ENCODE data around the gene SENP5.
"Not testable (repeated sequence)": the region's sequence is repeated elsewhere in the genome, so short reads cannot be mapped to it uniquely, and the experiment has no call there.

The SENP5 gene

DNA sequence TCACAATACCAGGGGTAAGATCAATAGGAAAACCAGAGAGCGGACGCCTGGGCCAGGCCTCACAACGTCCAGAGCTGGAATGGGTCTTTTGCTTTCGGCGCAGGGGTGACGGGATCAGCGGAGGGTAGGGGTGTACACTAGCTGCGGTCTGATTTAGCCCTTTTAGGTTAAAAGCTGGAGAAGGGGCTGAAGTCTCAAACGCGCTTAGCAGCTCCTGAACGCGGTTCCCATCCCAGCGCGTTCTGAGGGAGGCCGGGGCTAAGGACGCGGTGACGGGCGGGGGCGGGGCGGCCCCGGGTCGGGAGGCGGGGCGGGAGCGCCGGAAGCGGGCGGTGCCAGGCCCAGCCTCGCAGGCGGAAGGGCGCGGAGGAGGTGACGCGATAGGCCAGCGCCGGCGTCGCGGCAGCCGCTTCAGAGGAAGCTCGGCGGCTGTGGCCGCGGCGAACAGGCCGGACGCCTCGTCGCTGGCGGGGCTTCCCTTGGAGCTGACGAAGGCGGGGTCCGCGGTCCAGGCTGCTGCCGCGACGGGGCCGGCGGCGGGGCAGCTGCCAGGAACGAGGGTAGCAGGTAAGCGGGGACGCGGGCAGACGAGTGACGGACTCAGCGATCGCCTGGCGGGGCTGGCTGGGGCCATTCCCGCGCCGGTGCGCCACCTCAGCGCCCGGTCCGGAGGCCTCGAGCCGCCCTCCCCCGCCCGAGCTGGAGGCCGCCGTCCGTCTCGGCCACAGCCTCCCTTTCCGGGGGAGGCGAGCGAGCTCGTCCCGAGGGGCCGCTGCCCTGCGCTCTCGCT, at the start of gene SENP5:
SENP5 (plus strand) TSS at position 414 of the 790 bp plus-strand sequence. CDS start 17,262 bp downstream, outside the sequence.
- DNase-seq (ENCODE audit: low spot score) = peak; percentile 90

DNA sequence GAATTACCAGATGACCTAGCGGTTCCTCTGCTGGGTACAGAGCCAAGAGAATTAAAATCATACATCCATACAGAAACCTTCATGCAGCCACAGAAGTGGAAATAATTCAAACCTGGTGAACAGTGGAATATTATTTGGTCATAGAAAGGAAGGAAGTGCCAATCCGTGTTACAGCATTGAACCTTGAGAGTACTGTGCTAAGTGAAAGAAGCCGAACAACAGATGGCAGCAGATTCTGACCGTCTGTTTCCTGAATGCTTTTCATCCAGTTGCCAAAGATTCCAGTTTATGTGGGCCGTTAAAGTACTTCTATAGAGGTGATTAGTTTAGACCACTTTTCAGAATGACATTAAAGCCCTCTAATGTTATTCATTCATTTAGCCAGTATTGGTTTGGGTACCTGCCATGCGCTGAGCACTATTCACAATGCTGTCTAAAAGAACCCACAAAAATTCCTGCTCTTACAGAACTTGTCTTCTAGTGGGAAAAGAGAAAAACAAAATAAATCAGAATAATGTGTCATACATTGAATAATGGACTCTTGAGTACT, 45.8 kb upstream of the SENP5 start:
- no peak for DNase-seq (ENCODE audit: low spot score)

- DNase-seq (ENCODE audit: low spot score) = not testable (repeated sequence)
Measured at GRCh38 chr3:196829651-196830050, 38.1 kb upstream of the SENP5 start.

- peak; percentile 53 for DNase-seq (ENCODE audit: low spot score)
Measured at GRCh38 chr3:196835086-196835485, 32.6 kb upstream of the SENP5 start.

- DNase-seq (ENCODE audit: low spot score) = not testable (repeated sequence)
Measured at GRCh38 chr3:196836626-196837025, 31.1 kb upstream of the SENP5 start.

GRCh38 chr3:196837819-196838420, 29.8 kb upstream of the SENP5 start:
- peak; percentile 69 for DNase-seq (ENCODE audit: low spot score)

- DNase-seq (ENCODE audit: low spot score) = not testable (repeated sequence)
Measured at GRCh38 chr3:196839351-196839750, 28.4 kb upstream of the SENP5 start.

GRCh38 chr3:196842567-196843434, 24.9 kb upstream of the SENP5 start:
- DNase-seq (ENCODE audit: low spot score) = no peak

DNA sequence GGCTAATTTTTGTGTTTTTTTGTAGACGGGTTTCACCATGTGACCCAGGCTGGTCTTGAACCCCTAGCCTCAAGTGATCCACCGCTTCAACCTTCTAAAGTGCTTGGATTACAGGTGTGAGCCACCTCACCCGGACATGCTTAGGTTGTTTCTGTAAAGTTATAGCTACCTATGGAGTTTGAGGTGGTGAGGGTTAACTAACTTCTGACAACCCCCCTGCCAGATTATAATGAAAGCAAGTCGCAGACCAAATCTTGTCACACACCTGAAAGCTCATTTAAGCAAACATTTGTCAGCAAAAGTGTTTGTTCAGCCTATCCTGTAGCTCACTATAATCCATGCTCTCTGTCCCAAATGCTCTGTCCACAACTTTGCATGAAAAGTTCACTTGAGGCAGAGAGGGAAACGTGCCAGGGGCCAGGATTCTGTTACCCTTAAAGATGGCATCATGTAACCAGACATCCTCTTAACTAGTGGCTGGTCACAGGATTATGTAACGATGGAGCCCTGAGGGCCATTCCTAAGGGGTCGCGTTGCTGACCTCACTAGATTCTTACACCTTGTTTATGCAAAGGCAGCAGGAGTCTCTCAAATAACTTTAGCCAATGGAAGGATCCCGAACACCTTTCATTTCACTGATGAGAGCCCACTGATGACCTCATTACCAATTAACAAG, 24.1 kb upstream of the SENP5 start:
- DNase-seq (ENCODE audit: low spot score) = no peak

DNA sequence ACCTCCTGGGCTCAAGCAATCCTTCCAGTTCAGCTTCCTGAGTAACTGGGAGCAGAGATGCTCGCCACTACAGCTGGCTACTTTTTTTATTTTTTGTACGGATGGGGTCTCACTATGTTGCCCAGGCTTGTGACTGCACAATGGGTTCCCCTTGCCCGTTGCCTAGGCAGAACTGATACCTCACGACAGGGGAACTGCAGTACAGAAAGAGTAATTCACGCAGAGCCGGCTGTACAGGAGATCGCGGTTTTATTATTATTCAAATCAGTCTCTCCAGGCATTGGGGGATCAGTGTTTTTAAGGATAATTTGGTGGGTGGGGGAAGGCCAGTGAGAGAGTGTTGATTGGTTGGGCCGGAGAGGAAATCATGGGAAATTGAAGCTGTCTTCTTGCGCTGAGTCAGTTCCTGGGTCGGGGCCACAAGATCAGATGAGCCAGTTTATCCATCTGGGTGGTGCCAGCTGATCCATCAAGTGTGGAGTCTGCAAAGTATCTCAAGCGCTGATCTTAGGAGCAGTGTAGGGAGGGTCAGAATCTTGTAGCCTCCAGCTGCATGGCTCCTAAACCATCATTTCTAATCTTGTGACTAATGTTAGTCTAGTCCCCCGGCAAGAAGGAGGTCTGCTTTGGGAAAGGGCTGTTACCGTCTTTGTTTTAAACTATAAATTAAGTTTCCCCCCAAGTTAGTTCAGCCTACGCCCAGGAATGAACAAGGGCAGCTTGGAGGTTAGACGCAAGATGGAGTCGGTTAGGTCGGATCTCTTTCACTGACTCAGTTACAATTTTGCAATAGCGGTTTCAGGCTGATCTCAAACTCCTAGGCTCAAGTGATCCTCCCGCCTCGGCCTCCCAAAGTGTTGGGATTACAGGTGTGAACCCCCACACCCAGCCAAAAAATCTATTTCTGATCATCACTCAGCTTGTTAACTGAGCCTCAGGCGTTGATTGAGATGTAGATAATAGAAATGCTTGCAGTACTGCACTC, 23.2 kb upstream of the SENP5 start:
- not testable (repeated sequence) for DNase-seq (ENCODE audit: low spot score)

- not testable (repeated sequence) for DNase-seq (ENCODE audit: low spot score)
Measured at GRCh38 chr3:196848375-196848774, 19.3 kb upstream of the SENP5 start.

DNA sequence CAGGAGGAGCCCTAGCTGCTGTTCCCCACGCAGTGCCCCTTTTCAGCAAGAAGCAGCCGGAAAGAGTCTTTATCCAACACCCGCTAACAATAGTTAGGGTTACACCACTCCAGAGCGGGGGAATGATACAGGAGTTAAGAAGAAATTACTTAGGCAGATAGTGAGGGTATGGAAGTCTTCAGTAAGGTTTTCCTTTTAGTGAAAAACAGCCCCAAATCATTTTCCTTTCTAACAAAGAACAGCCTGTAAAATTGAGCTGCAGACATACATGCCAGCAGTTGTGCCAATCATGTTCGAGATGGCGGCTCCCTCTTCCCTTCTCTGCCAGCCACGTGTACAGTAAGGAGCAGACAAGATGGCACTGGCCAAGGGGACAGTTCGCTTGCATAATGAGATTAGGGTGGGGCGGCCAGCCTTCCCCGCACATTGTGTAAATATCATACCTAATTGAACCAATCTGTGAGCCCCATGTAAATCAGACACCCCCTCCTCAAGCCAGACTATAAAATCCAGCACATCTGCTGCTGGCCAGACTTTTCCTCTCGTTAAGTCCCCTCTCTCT, 18.5 kb upstream of the SENP5 start:
- DNase-seq (ENCODE audit: low spot score) = no peak

GRCh38 chr3:196863000-196863399, 4.7 kb upstream of the SENP5 start:
- DNase-seq (ENCODE audit: low spot score) = not testable (repeated sequence)

- DNase-seq (ENCODE audit: low spot score) = no peak
Measured at GRCh38 chr3:196867155-196867506, 589 bp upstream of the SENP5 start.

DNA sequence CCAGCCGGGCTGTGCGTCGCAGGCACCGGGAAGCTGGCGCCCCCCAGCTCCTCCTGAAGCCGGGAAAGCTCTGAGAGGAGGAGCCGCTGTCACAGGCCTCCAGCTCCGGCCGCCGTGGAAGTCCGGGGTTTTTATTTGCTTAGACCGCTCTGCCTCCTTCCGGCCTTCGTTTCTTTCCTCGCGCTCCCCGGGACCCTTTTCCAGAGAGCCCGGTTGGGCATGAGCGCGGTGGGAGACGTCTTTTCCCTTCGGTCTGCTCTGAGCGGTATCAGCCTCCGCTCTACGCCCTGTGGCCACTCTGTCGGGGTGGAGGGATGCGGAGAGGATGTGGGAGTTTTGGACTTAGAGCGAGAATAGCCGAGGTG, 559 bp downstream of the SENP5 start:
- DNase-seq (ENCODE audit: low spot score) = peak; percentile 48

GRCh38 chr3:196872316-196872715, 4.6 kb downstream of the SENP5 start:
- DNase-seq (ENCODE audit: low spot score) = no peak

DNA sequence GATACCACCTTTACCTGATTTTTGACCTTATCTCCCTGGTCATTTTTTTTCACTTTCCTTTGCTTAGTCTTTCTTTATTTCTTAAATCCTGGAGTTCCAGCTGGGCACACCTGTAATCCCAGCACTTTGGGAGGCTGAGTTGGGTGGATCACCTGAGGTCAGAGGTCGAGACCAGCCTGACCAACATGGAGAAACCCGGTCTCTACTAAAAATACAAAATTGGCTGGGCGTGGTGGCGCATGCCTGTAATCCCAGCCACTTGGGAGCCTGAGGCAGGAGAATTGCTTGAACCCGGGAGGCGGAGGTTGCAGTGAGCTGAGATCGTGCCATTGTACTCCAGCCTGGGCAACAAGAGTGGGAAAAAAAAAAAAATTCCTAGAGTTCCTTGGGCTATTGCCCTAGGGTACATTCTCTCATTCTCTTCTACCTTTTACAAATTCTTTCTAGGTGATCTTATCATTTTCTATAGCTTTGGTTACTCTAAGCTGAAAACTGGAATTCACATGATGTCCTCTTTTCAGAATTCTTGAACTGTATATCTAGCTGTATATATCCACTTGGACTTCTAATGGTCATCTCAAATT, 6.9 kb downstream of the SENP5 start:
- DNase-seq (ENCODE audit: low spot score) = not testable (repeated sequence)

DNA sequence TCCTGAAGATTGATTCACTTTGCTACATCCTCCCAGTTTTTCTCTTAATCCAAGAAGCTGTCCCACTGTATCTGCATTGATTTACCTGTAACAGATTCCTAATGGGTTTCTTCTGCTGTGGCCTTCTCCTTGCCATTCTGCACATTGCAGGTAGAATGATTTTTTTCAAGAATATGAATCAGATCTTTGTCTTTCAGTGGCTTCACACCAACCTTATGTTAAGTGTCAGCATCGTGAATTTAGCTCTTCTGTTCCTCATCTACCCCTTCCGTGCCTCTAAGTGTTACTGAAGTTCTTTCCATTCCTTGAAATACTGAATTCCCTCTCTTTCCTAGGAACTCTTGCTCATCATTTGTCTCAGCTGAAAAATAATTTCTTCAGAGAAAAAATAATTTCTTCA, 7.5 kb downstream of the SENP5 start:
- DNase-seq (ENCODE audit: low spot score) = no peak

DNA sequence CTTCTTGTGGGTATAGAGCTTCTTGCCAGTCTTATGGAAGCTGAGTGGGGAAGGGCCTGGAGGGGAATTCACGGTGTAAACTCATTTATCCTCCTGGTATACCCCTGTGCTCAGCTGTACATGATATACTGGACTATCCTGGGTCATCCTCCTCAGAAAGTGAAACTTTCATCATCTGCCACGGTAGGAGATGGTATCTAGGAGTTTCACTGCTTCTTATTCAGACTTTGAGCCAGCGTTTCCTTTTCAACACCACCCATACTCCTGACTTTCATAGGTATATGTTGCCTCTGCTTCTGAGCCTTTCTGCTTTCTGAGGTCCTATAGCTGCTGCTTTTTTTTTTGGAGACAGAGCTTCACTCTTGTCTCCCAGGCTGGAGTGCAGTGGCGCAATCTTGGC, 15.6 kb downstream of the SENP5 start:
- DNase-seq (ENCODE audit: low spot score) = no peak

GRCh38 chr3:196886144-196886543, 18.4 kb downstream of the SENP5 start:
- no peak for DNase-seq (ENCODE audit: low spot score)
